Neural progenitor cell (in vitro differentiated cells): ENCODE measurements around the gene MAST2. TPM values are rescaled to one million over a fixed set of nuclear protein-coding genes. Genes with fewer than 3 reads are reported as not detected.

Source experiments
- DNase-seq: peaks from one replicate; pipeline ENCODE4 v3.0.0-alpha.2; 2016; ENCODE audit warnings: low spot score
- H2AFZ ChIP-seq: fragments of 200-600 bp; sonication (generic); replicated peaks from 2 replicates; pipeline ENCODE4 v1.6.1; 2016; ENCODE audit warnings: antibody characterized with exemption
- H3F3A ChIP-seq: fragments of 200-600 bp; sonication (generic); 2 replicates; pipeline ENCODE4 v1.6.1; 2016; ENCODE audit warnings: antibody characterized with exemption, low read depth
- H3K27ac ChIP-seq: fragments of 200-600 bp; sonication (generic); 2 replicates; pipeline ENCODE4 v1.5.1; 2016; ENCODE audit warnings: mild to moderate bottlenecking
- H3K27me3 ChIP-seq: fragments of 200-600 bp; sonication (generic); 2 replicates; pipeline ENCODE4 v1.6.1; 2016; ENCODE audit warnings: mild to moderate bottlenecking, moderate library complexity
- H3K36me3 ChIP-seq: fragments of 200-600 bp; sonication (generic); 2 replicates; pipeline ENCODE4 v1.5.1; 2016
- H3K4me1 ChIP-seq: fragments of 200-600 bp; sonication (generic); 2 replicates; pipeline ENCODE4 v1.6.1; 2016; ENCODE audit warnings: mixed run types
- H3K4me2 ChIP-seq: fragments of 200-600 bp; sonication (generic); 2 replicates; pipeline ENCODE4 v1.6.1; 2016
- H3K4me3 ChIP-seq: fragments of 200-600 bp; sonication (generic); 2 replicates; pipeline ENCODE4 v1.5.1; 2016
- H3K79me2 ChIP-seq: fragments of 200-600 bp; sonication (generic); 2 replicates; pipeline ENCODE4 v1.6.1; 2016; ENCODE audit warnings: low read depth
- H3K9ac ChIP-seq: fragments of 200-600 bp; sonication (generic); 2 replicates; pipeline ENCODE4 v1.6.1; 2016
- H3K9me3 ChIP-seq: fragments of 200-600 bp; sonication (generic); 2 replicates; pipeline ENCODE4 v1.5.1; 2016; ENCODE audit warnings: low read depth
- H4K20me1 ChIP-seq: fragments of 200-600 bp; sonication (generic); 2 replicates; pipeline ENCODE4 v1.6.1; 2016; ENCODE audit warnings: low read depth
- H3K27ac Mint-ChIP-seq: 3 replicates; pipeline ENCODE4 v1.8.0; 2021; ENCODE audit warnings: mixed read lengths
- H3K27me3 Mint-ChIP-seq: 2 replicates; pipeline ENCODE4 v1.8.0; 2022; ENCODE audit warnings: low read depth, mild to moderate bottlenecking, inconsistent platforms, moderate library complexity, mixed read lengths; ENCODE audit not compliant: insufficient read depth
- H3K36me3 Mint-ChIP-seq: 3 replicates; pipeline ENCODE4 v1.8.0; 2021; ENCODE audit warnings: mixed read lengths
- H3K4me1 Mint-ChIP-seq: 3 replicates; pipeline ENCODE4 v1.8.0; 2021; ENCODE audit warnings: mixed read lengths
- H3K4me3 Mint-ChIP-seq: 3 replicates; pipeline ENCODE4 v1.8.0; 2021; ENCODE audit warnings: mild to moderate bottlenecking, moderate library complexity, mixed read lengths
- H3K9me3 Mint-ChIP-seq: 3 replicates; pipeline ENCODE4 v1.8.0; 2020; ENCODE audit warnings: mixed read lengths
- CTCF ChIP-seq: fragments of 200-600 bp; sonication (generic); IDR thresholded peaks from 2 replicates; pipeline ENCODE4 v1.5.1; 2017; ENCODE audit warnings: antibody characterized with exemption, mild to moderate bottlenecking
- EZH2 ChIP-seq: fragments of 200-600 bp; sonication (generic); IDR thresholded peaks from 2 replicates; pipeline ENCODE4 v1.6.1; 2017; ENCODE audit warnings: antibody characterized with exemption, mild to moderate bottlenecking, moderate library complexity
- EZH2phosphoT487 ChIP-seq: fragments of 200-600 bp; sonication (generic); IDR thresholded peaks from 2 replicates; pipeline ENCODE4 v1.6.1; 2017; ENCODE audit warnings: antibody characterized with exemption
- total RNA-seq: library from RNA; depleted of rRNA; stranded (reverse); fragments of >200 nt; gene quantifications from 2 replicates; pipeline ENCODE4 v1.2.3, GENCODE V29; 2015; ENCODE audit warnings: low replicate concordance

MAST2 gene
- total RNA-seq, 1 donor from 2014 or later, result 5.5 TPM

- peaks cover 4% of the 10 kb centered on the region for H3K27me3 Mint-ChIP-seq
- peak overlapping the region; percentile 41 for H3K27ac ChIP-seq
- peaks cover 18% of the 10 kb centered on the region for H3K36me3 Mint-ChIP-seq
Observed at GRCh38 chr1:46036894-46037839, 233.8 kb downstream of the MAST2 start.

GRCh38 chr1:46039571-46040052 is 236.2 kb downstream of the MAST2 start:
- DNase-seq, result no peak
- peaks cover 21% of the 10 kb centered on the region for H3K36me3 Mint-ChIP-seq
- Histone ChIP-seq H3K9ac (no peak overlapping the region), H3K4me2 (no peak overlapping the region), H3K4me3 (no peak overlapping the region), H3K27me3 (no peaks in the 10 kb centered on the region), H3K27ac (no peak overlapping the region), H3K36me3 (peaks cover 9% of the 10 kb centered on the region), H4K20me1 (peaks cover 79% of the 10 kb centered on the region), H3F3A (peaks cover 44% of the 10 kb centered on the region), H3K9me3 (no peaks in the 10 kb centered on the region), H3K4me1 (no peaks in the 10 kb centered on the region), H2AFZ (no peak overlapping the region), H3K79me2 (no peaks in the 10 kb centered on the region)
- no peaks in the 10 kb centered on the region for H3K9me3 Mint-ChIP-seq
- H3K4me3 Mint-ChIP-seq, result no peak overlapping the region
- peaks cover 4% of the 10 kb centered on the region for H3K27me3 Mint-ChIP-seq
- TF ChIP-seq CTCF (no peak), EZH2 (no peak), EZH2phosphoT487 (no peak)
- no peak overlapping the region for H3K27ac Mint-ChIP-seq
- H3K4me1 Mint-ChIP-seq, result no peaks in the 10 kb centered on the region

More at GRCh38 chr1:46036894-46037839, 233.8 kb downstream of the MAST2 start:
- no peaks in the 10 kb centered on the region for H3K79me2 ChIP-seq
- peaks cover 44% of the 10 kb centered on the region for H3F3A ChIP-seq
- H3K9me3 Mint-ChIP-seq, result no peaks in the 10 kb centered on the region
- no peak overlapping the region for H3K4me2 ChIP-seq
- H3K27ac Mint-ChIP-seq, result no peak overlapping the region
- H3K4me1 ChIP-seq, result no peaks in the 10 kb centered on the region
- TF ChIP-seq EZH2phosphoT487 (no peak), CTCF (peak; percentile 99), EZH2 (no peak)
- H2AFZ ChIP-seq, result no peak overlapping the region
- H3K36me3 ChIP-seq, result no peaks in the 10 kb centered on the region
- H3K4me1 Mint-ChIP-seq, result no peaks in the 10 kb centered on the region
- no peak overlapping the region for H3K4me3 ChIP-seq
- H3K27me3 ChIP-seq, result no peaks in the 10 kb centered on the region
- DNase-seq, result peak; percentile 89
- peaks cover 54% of the 10 kb centered on the region for H4K20me1 ChIP-seq
- no peak overlapping the region for H3K9ac ChIP-seq
- H3K9me3 ChIP-seq, result no peaks in the 10 kb centered on the region
- H3K4me3 Mint-ChIP-seq, result no peak overlapping the region

GRCh38 chr1:46041551-46041950 is 238.1 kb downstream of the MAST2 start:
- Mint-ChIP-seq H3K4me3 (no peak overlapping the region), H3K9me3 (no peaks in the 10 kb centered on the region), H3K27ac (no peak overlapping the region), H3K36me3 (peaks cover 26% of the 10 kb centered on the region), H3K4me1 (no peaks in the 10 kb centered on the region), H3K27me3 (no peaks in the 10 kb centered on the region)
- no peak for DNase-seq
- Histone ChIP-seq H3K36me3 (peaks cover 26% of the 10 kb centered on the region), H3K4me3 (no peak overlapping the region), H3K9me3 (no peaks in the 10 kb centered on the region), H4K20me1 (peaks cover 95% of the 10 kb centered on the region), H3K79me2 (peaks cover 7% of the 10 kb centered on the region), H3K4me2 (no peak overlapping the region), H3F3A (peaks cover 50% of the 10 kb centered on the region), H2AFZ (no peak overlapping the region), H3K27ac (no peak overlapping the region), H3K4me1 (no peaks in the 10 kb centered on the region), H3K27me3 (no peaks in the 10 kb centered on the region), H3K9ac (no peak overlapping the region)
- no peak for TF ChIP-seq CTCF
- TF ChIP-seq EZH2, result no peak
- no peak for TF ChIP-seq EZH2phosphoT487
